ENCODE data around the gene DBH.

DBH gene

GRCh38 chr9:133645021-133645765 is 9.0 kb downstream of the DBH start:
- no peak for FAIRE-seq

- FAIRE-seq, result no peak
Measured at GRCh38 chr9:133647148-133647547, 11.0 kb downstream of the DBH start.

GRCh38 chr9:133647765-133648469 is 11.8 kb downstream of the DBH start:
- FAIRE-seq, result no peak

GRCh38 chr9:133649194-133649593 is 13.0 kb downstream of the DBH start:
- no peak for FAIRE-seq

GRCh38 chr9:133650026-133650425 is 13.9 kb downstream of the DBH start:
- no peak for FAIRE-seq

- FAIRE-seq, result no peak
Measured at GRCh38 chr9:133653638-133654037, 17.5 kb downstream of the DBH start.

- no peak for FAIRE-seq
Measured at GRCh38 chr9:133654736-133655657, 18.8 kb downstream of the DBH start.

GRCh38 chr9:133655701-133656100 is 19.5 kb downstream of the DBH start:
- FAIRE-seq, result no peak

- no peak for FAIRE-seq
Measured at GRCh38 chr9:133656211-133657119, 20.3 kb downstream of the DBH start.

GRCh38 chr9:133657120-133657661 is 21.0 kb downstream of the DBH start:
- FAIRE-seq, result no peak

GRCh38 chr9:133658442-133659431 is 22.6 kb downstream of the DBH start:
- FAIRE-seq, result no peak

- no peak for FAIRE-seq
Measured at GRCh38 chr9:133659516-133659915, 23.4 kb downstream of the DBH start.

GRCh38 chr9:133661846-133662540 is 25.8 kb downstream of the DBH start:
- no peak for FAIRE-seq

GRCh38 chr9:133664173-133665050 is 28.2 kb downstream of the DBH start:
- FAIRE-seq, result no peak

GRCh38 chr9:133665096-133665495 is 28.9 kb downstream of the DBH start:
- FAIRE-seq, result no peak

- FAIRE-seq, result no peak
Measured at GRCh38 chr9:133665535-133665934, 29.4 kb downstream of the DBH start.

GRCh38 chr9:133666387-133666786 is 30.2 kb downstream of the DBH start:
- no peak for FAIRE-seq

- FAIRE-seq, result no peak
Measured at GRCh38 chr9:133666845-133667244, 30.7 kb downstream of the DBH start.
